Endothelial cell of umbilical vein (primary cell): Measurements from ENCODE around the gene PLD1. TPM values are rescaled to one million over a fixed set of nuclear protein-coding genes. Genes with fewer than 3 reads are reported as not detected.

Experiments used
- BruUV-seq: library from RNA; stranded (reverse); fragments of 400-500 nt; replicated peaks from 2 replicates; lab custom pipeline; 2021; lab: Mats Ljungman, UMichigan
- CTCF ChIA-PET: fragments of 300-600, 350-600 bp; sonication (Branson Sonifier 250); formaldehyde crosslinking; loops from one replicate; lab custom pipeline; 2021; ENCODE audit warnings: antibody characterized with exemption, inconsistent platforms; lab: Charles Lee
- POLR2A ChIA-PET: fragments of 300-600, 350-600 bp; sonication (Branson Sonifier 250); formaldehyde crosslinking; loops from one replicate; lab custom pipeline; 2021; ENCODE audit warnings: antibody characterized with exemption, inconsistent platforms; lab: Charles Lee
- DNase-seq: peaks from one replicate; pipeline ENCODE4 v3.0.0-alpha.2; 2011; ENCODE audit warnings: low read depth, low spot score
- FAIRE-seq: peaks from 2 replicates; lab custom pipeline; 2011; peaks lifted over from hg19 to GRCh38; lab: Jason Lieb, UNC
- H2AFZ ChIP-seq: 2 replicates; pipeline ENCODE4 v1.6.0; 2012; ENCODE audit warnings: low read depth, low read length, control low read depth, inconsistent platforms
- H3K27ac ChIP-seq: 2 replicates; pipeline ENCODE4 v1.5.1; 2011; ENCODE audit warnings: low read depth, mild to moderate bottlenecking, control low read depth, low read length, moderate library complexity; ENCODE audit not compliant: insufficient read depth
- H3K27me3 ChIP-seq, 2 experiments: 2 replicates each; pipeline versions ENCODE4 v1.6.0 to v1.6.1; 2011; ENCODE audit warnings: low read length in 2 of 2, mixed read lengths in 1 of 2; ENCODE audit not compliant: control insufficient read depth in 2 of 2, insufficient read depth in 2 of 2
- H3K36me3 ChIP-seq, 2 experiments: 2 replicates in 1 of 2; 3 replicates in 1 of 2; pipeline ENCODE4 v1.5.1; 2011; ENCODE audit warnings: low read length in 2 of 2, mild to moderate bottlenecking in 1 of 2, moderate library complexity in 1 of 2; ENCODE audit not compliant: control insufficient read depth in 2 of 2, insufficient read depth in 2 of 2; ENCODE audit errors: extremely low read depth in 1 of 2
- H3K4me1 ChIP-seq: 3 replicates; pipeline ENCODE4 v1.5.1; 2011; ENCODE audit warnings: mild to moderate bottlenecking, low read length; ENCODE audit not compliant: control insufficient read depth, insufficient read depth; ENCODE audit errors: extremely low read depth
- H3K4me2 ChIP-seq: 2 replicates; pipeline ENCODE4 v1.6.1; 2011; ENCODE audit warnings: low read length, control low read depth, mixed read lengths; ENCODE audit not compliant: insufficient read depth
- H3K4me3 ChIP-seq, 3 experiments: fragments of 200-600 bp in 1 of 3; sonication (generic), shearing (Covaris generic) in 1 of 3; replicated peaks in 1 of 3; 2 replicates each; pipeline ENCODE4 v1.5.1; 2011 to 2016; ENCODE audit warnings: control low read depth in 3 of 3, low read length in 3 of 3, mild to moderate bottlenecking in 2 of 3, inconsistent platforms in 1 of 3, low read depth in 1 of 3, moderate library complexity in 1 of 3; ENCODE audit not compliant: insufficient read depth in 1 of 3
- H3K79me2 ChIP-seq: 2 replicates; pipeline ENCODE4 v1.6.0; 2012; ENCODE audit warnings: low read length, inconsistent platforms; ENCODE audit not compliant: control insufficient read depth, insufficient read depth
- H3K9ac ChIP-seq: replicated peaks from 2 replicates; pipeline ENCODE3; 2011; ENCODE audit warnings: low read length, control low read depth; ENCODE audit not compliant: insufficient read depth; ENCODE audit errors: extremely low read depth
- H3K9me1 ChIP-seq: replicated peaks from 3 replicates; pipeline ENCODE4 v1.6.0; 2011; ENCODE audit warnings: mild to moderate bottlenecking, low read length; ENCODE audit not compliant: control insufficient read depth, insufficient read depth; ENCODE audit errors: extremely low read depth
- H3K9me3 ChIP-seq: replicated peaks from 2 replicates; pipeline ENCODE4 v1.5.1; 2012; ENCODE audit warnings: low read length, inconsistent platforms; ENCODE audit not compliant: control insufficient read depth, insufficient read depth
- H4K20me1 ChIP-seq: replicated peaks from 2 replicates; pipeline ENCODE3; 2011; ENCODE audit warnings: mild to moderate bottlenecking, low read length; ENCODE audit not compliant: control insufficient read depth, insufficient read depth; ENCODE audit errors: extremely low read depth
- CTCF ChIP-seq, 2 donors: IDR thresholded peaks; 1 replicate in 1 of 2; 2 replicates in 1 of 2; pipeline ENCODE4 v1.5.1; 2011; ENCODE audit warnings: low read length in 2 of 2, mild to moderate bottlenecking in 2 of 2, moderate library complexity in 2 of 2, control low read depth in 1 of 2, inconsistent platforms in 1 of 2, low read depth in 1 of 2; ENCODE audit not compliant: insufficient read depth in 1 of 2; ENCODE audit errors: extremely low read depth in 1 of 2
- EZH2 ChIP-seq: IDR thresholded peaks from 2 replicates; pipeline ENCODE4 v1.6.1; 2012; ENCODE audit warnings: borderline replicate concordance, low read depth, mild to moderate bottlenecking, moderate library complexity, low read length, inconsistent platforms; ENCODE audit not compliant: severe bottlenecking
- FOS ChIP-seq: IDR thresholded peaks from 2 replicates; pipeline ENCODE4 v1.6.1; 2011; ENCODE audit warnings: mild to moderate bottlenecking, low read length, moderate library complexity, borderline replicate concordance; ENCODE audit not compliant: insufficient read depth
- GATA2 ChIP-seq: IDR thresholded peaks from 2 replicates; pipeline ENCODE4 v1.7.0; 2011; ENCODE audit warnings: low read depth, mild to moderate bottlenecking, moderate library complexity, mixed read lengths, low read length; ENCODE audit not compliant: insufficient read length, insufficient read depth
- JUN ChIP-seq: IDR thresholded peaks from 2 replicates; pipeline ENCODE4 v1.6.1; 2011; ENCODE audit warnings: borderline replicate concordance, low read depth; ENCODE audit not compliant: insufficient read length, insufficient read depth
- MAX ChIP-seq: IDR thresholded peaks from 2 replicates; pipeline ENCODE4 v1.6.1; 2011; ENCODE audit not compliant: insufficient read depth, insufficient read length
- MYC ChIP-seq: IDR thresholded peaks from one replicate; pipeline ENCODE4 v1.6.1; 2011; ENCODE audit warnings: mild to moderate bottlenecking, low read depth, low read length
- POLR2A ChIP-seq: IDR thresholded peaks from 2 replicates; pipeline ENCODE4 v1.6.1; 2012; ENCODE audit warnings: low read depth, mild to moderate bottlenecking, control low read depth, low read length
- POLR2AphosphoS5 ChIP-seq: IDR thresholded peaks from 2 replicates; pipeline ENCODE4 v1.6.1; 2012; ENCODE audit warnings: low read depth, mild to moderate bottlenecking, control low read depth, low read length, moderate library complexity; ENCODE audit not compliant: insufficient read depth
- dilution Hi-C: fragments of 300-500 bp; cut with MboI; formaldehyde crosslinking; loops from one replicate; pipeline ENCODE4 v1.15.0; 2019; ENCODE audit warnings: low sequenced_read_pairs; ENCODE audit not compliant: extremely low pct_ligation_motif_present
- intact Hi-C: fragments of 100-400 bp; cut with micrococcal nuclease; formaldehyde crosslinking; loops from one replicate; pipeline ENCODE4 v1.10.0; 2022
- polyA plus RNA-seq, 4 experiments: library from polyadenylated mRNA; depleted of rRNA in 3 of 4; stranded (reverse) in 3 of 4; unstranded in 1 of 4; fragments of >200 nt; gene quantifications; 2 replicates each; pipeline versions ENCODE4 v1.2.1 to v1.2.3, GENCODE V29; 2011 to 2012; ENCODE audit warnings: missing spikeins in 1 of 4
- total RNA-seq: library from RNA; stranded (reverse); gene quantifications from 2 replicates; pipeline ENCODE4 v1.2.3, GENCODE V29; 2021

Gene PLD1
- total and polyA plus RNA-seq, 2 donors (not counting 3 experiments of a cell fraction or from before 2014, with no cell fraction given): 42.0 to 108 TPM

- Histone ChIP-seq H2AFZ (no peak overlapping the region), H3K36me3 (no peaks in the 10 kb centered on the region), H3K9ac (peak overlapping the region; percentile 66), H3K9me3 (no peaks in the 10 kb centered on the region), H3K4me3 (no peak overlapping the region), H3K9me1 (no peaks in the 10 kb centered on the region), H3K4me2 (peak overlapping the region; percentile 57), H3K79me2 (no peaks in the 10 kb centered on the region), H3K4me1 (peaks cover 25% of the 10 kb centered on the region), H3K27me3 (no peaks in the 10 kb centered on the region), H4K20me1 (no peaks in the 10 kb centered on the region), H3K27ac (peak overlapping the region; percentile 90)
- peak; percentile 93 for FAIRE-seq
- intact Hi-C loops: loop anchor here (1.0 kb wide), 2 partner anchors 8 to 12 kb away; partner anchors contain the start of gene TMEM212
- CTCF ChIA-PET: interaction anchor here (0.9 to 2.0 kb wide), 3 partner anchors 9 to 23 kb away, joined by 3 to 10 read pairs (median 4); no protein-coding TSS in a partner anchor
- dilution Hi-C loops: no loop called here
- BruUV-seq: no TSS peak
- DNase-seq: peak; percentile 98
- POLR2A ChIA-PET: no interaction called here
- TF ChIP-seq GATA2 (peak; percentile 64), CTCF (IDR thresholded peaks at IDR 0.05; ENCODE audit: extremely low read depth in 1 of 2, insufficient read depth in 1 of 2, low read depth in 1 of 2, low read length in 2 of 2) (no peak), POLR2A (peak; percentile 49), FOS (peak; percentile 97), JUN (peak; percentile 98), MAX (no peak), MYC (no peak), EZH2 (no peak), POLR2AphosphoS5 (peak; percentile 71)
These were observed 41.4 kb upstream of the PLD1 start for GRCh38 chr3:171851660-171852058.
